ENCODE data around the gene DISP2.

DISP2 gene

DNA sequence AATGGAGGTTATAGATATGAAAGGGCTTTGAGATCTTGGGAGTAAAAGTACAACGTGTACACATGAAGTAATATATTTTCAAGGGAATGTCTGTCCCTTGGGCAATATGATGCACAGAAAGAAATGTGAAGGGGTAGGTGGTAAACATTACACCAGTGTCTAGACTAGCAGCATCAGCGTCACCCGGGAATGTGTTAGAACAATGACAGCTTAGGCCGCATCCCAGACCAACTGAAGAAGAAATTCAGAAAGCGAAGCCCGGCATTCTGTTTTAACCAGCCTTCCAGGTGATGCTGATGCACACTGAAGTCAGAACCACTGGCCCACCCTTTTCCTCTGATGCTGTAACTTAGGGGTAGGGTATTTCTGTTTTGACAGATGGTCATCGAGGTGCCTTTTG is 28.2 kb upstream of the DISP2 start:
- no peak for DNase-seq

DNA sequence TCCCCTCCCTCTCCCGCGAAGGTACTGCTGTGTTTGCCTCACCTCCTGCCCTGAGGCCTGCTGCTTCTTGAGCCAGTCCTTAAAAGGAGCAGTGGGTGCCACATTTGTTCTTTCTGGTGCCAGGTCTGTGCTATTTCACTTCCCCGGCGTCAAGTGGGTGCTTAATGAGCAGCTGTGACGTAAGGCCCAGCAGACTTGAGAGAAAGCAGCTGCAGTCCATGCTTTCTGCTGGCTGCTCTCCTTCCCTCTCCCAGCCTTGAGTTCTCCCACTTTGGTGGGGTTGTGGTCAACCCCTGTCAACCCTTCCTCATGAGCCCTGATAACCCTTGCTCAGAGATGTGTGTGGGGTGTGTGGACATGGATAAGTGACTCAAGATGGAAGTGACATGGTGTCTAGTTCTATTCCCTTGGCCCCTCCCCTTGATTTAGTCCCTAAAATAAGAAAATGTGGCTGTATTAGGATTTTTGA is 27.6 kb upstream of the DISP2 start:
- DNase-seq = no peak

DNA sequence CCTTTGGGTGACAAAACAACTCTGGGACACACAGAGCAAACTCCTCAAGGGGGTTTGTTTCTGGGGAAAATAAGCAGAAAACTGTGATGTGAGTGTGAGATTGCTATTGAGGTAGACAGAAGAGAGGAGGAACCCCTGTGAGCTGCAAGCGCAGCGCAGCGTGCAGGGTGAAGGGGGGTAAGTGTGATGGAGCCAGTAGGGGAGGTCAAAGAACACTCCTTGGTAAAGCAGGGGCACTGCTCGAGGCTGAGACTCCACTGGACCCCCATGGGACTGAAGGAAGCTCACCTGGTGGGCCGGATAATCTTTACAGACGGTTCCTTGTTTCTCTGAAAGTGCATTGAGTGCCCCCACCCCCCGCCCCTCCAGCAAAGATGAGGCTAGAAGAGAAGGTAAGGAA is 27.0 kb upstream of the DISP2 start:
- no peak for DNase-seq

DNA sequence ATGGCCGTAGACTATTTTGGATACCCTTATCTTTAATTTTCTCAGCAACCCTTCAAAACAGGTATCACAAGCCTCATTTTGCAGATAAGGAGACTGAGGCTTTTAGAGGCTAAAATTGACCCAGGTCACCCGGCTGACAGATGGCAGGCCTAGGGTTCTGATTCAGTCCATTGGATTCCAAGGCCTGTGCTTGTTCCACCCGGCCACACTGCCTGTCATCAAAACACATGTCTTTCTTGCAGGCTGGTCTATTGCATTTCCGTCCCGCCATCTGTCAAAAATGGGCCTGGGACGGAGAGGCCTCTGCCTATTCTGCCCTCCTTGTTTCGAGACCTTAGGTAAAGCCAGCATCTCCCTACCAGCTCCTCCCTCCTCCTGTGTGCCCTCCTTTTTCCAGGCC is 26.4 kb upstream of the DISP2 start:
- DNase-seq = no peak

DNA sequence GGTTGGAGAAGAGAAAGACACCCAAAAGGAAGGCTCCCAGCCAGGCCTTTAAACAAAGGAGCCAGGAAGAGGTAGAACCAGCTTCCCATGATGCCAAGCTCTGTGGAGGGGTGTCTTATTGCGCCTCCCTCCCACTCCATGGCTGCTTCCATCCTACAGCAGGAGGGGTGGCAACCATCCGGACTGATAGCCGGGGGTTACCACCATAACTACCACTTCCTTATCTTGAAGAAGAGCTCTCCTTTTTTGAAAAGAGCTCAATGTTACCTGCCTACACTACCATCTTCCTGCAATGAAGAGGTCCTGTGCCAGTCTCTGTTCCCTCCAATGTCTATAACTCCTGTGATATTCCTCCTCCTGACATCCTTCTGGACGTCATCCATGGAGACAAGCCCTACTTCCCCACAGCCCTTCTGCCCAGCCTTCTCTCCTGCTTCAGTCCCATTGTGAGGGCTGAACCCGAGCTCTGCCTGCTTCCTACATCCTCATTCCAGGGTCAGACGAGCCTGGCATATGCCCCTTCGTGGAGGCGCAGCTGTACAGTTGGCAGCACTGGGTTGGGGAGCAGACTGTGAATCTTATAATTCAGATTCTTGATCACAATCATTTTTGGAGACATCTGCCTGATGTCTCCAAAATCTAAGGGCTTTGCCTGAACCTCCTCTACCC is 25.8 kb upstream of the DISP2 start:
- no peak for DNase-seq

DNA sequence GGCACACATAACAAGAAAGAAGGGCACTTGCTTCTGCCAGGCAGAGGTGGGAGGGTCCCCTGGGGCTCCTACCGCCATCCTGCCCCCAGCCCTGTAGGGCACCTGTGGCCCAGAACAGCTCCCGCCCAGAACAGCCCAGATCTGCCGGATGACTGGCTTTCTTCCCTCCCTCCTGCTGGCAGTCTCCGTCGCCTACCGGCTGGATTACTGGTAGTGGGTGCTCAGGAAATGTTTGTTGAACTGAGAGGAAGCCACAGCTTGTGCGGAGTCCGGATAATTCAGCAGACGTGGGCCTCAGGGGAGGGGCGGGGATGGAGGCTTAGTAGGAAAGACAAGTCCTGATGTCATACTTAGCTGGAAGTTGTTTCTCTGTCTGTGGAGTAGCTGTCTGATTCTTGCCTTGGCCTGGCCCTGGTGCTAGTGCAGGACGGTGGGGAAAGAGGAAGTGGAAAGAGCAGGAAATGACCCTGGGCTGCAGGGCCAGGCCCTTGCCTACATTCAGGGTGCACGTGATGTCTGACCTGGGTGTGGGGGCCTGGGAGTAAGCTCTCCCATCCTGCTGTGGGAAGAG is 24.0 kb upstream of the DISP2 start:
- no peak for DNase-seq

DNA sequence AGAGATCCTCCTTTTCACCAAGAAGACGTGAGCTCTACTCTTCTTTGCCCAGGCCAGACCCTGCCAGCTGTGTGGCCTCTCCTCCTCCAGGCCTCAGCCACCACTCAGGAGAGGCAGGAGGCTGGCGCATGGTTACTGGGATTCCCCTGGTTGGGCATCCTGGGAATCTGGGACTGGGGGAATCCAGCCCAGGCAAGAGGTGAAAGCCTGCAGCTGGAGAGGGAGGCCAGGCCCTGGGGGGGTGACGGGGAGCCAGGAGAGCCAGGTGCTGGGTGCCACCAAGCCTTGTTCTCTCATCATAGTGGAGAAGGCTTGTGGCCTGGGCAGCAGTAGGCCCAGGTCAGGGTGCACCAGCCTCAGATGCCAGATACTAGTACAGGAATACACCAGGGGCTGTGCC is 23.5 kb upstream of the DISP2 start:
- no peak for DNase-seq

DNA sequence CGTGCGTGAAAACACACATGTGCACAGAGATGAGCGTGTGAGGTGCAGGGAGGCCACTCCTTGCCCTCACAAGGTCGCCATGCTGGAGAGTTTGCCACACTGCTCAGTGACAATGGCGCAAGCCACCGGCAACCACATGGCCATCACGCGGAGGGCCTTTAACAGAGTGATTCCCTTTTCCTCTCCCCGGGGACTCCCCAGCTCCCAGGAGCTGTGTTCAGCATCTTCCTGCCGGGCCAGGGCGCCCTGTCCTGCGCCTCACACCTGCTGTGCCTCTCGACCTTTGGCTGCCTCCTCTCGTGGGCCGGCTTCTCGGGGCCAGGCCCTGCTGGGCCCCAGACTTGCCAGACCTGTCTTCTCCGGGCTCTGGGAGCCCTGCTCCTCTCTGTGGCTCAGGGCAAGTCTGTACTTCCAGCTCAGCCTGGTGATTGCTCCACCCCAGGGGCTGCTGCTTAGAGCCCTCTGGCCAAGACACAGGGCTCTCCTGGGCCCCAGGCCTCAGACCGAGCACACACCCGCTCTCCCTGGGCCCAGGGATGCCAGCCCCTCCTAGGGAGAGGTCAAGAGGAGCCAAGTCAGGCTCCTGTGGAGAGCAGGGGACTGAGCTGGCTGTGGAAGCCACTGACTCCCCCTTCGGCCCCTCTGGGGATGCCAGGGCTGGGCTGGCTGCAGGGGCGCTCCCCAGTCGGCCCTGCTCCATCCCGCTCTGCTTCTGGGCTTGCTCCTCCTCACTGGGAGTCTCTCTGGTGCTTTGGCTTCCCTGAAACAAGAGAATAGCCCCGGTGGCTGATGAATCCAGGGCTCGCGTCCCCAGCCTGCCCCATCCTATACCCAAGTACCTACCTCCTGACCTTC is 22.9 kb upstream of the DISP2 start:
- no peak for DNase-seq

DNA sequence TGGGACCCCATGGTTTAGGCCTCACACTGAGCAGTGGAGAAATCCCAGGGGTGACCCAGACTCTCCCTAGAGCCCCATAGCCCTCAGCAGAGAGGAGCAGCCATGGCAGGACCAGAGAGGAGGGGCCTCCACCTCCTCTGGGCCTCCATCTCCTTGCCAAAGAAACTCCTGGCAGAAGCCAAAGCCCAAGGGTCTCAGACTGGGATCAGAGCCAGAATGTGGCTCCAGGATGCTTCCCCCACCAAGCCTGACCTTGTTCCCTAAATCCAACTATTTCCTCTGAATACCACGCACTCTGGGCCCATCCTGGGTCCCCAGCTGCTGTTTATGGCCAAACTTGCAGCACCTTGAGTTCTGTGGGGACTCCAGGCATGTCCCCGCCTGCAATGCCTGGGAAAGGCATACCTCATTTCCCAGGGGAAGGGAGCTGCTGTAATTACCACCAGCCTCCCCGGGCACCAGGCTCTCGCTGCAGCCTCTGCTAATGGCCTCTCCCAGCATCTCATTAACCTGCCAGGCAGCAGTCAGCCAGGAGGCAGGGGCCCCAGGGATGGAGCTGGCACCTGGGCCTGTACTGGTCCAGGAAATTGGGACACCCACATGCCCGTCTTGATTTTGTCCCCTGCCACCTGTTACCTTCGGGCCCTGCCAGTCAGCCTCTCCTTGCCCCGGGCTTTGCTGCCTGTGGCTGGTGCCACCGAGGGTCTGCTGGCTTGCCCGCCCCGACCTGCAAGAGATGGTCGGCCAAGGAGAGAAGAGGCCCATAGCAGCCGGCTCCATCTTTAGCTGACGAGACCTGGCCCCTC is 21.9 kb upstream of the DISP2 start:
- DNase-seq = peak; percentile 24

DNA sequence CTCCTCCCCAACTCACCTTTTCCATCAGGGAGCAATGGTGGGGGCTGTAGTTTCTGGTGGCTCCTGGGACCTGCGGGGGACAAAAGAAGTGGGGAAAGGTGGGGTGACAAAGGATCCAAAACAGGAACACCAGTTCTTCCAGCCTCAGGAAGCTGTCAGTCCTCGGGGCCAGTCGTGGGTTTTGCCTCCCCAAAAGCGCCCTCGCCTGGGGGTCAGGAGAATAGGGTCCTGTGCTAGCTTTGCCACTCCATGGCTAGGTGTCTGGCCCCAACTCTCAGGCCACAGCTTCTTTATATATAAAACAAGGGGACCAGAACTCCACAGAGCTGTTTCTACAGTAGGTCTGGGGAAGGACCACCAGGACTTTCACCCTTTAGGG is 21.3 kb upstream of the DISP2 start:
- no peak for DNase-seq

DNA sequence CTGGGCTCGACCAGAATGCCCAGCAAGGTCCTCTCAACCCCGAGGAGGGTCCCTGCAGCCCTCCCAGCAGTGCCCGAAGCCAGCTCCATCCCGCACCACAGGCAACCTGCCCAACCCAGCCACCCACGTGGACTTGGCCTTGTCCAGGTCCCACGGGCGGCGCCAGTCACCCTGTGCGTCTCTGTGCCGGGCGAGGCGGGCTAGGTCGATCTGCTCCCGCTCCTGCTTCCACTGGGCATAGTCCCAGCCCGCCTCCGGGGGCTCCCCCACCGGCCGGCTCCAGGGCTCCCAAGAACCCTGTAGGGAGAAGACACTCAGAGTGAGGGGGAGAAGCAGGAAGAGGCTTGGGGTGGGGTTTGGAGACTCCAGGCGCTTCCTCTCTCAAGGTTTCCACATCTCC is 20.4 kb upstream of the DISP2 start:
- DNase-seq = no peak

DNA sequence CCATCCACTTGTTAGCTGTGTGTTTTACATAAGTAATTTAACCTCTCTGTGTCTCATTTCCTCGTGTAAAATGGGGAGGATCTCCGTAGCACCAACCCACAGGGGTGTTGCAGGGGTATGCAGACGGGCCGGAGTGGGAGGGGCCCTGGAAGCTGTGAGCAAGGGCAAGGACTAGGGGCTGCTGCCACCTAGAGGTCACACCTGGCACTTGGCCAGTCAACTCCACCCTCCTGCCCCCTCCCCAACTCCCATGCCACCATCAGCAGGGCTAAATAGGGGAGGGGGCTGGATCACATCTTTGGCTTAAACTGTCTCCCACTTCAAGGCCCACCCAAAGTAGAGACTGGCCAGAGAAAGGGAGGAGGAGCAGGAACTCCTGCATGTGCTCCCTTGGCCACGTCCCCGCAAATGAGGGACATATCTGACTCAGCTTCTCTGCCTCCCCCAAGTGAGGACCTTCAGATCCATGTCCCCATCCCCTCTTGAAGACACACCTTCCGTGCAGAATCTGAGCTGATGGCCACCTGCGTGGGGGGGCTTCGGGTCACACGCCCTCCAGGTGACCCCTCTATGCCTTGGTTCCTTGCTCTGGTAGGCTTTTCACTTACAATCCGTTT is 19.9 kb upstream of the DISP2 start:
- DNase-seq = peak; percentile 73

DNA sequence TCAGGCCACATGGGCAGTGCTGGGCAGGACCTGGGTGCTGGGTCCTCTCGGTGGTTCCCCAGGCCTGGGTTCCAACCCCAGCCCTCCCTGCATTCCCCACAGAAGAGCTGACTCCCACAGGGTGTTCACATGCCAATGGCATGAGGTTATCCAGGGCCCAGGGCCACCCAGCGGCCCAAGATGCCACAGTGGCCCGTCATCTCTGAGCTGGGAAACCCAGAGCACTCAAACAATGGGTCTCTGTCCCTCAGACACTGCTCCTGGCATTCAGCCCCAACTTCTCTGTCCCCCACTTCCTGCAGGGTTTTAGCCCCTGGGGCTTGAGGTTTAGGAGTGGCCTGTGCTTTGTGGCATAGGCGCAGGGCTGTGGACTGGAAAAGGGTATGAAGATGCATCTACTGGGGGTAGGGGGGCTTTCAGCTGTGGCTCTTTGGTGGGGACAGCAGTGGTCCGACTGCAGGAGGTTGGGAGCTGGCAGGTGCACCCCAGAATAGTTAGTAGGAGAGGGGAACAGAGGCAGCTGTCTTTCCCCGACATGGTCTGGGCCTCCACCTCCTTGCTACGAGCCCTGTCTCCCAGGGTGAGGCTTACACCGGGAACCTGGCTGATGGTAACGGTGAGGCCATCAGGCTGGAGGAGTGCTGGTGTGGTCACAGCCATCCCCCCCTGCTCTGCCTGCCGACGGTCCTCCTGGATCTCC is 18.9 kb upstream of the DISP2 start:
- no peak for DNase-seq

DNA sequence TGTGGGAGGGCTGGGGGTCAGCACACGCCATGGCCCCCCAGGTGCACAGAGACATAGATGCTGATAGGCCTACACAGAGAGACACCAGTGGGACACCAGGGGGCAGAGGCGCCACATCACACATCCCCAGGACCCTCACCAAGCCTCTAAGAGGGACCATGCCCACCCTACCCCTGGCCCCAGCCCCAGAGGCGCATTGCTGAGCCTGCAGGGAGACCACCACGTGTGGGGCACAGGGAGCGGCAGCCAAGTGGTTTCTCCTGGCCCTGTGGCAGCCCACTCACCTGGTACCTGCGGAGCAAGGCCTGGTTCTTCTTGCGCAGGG is 18.4 kb upstream of the DISP2 start:
- DNase-seq = no peak

DNA sequence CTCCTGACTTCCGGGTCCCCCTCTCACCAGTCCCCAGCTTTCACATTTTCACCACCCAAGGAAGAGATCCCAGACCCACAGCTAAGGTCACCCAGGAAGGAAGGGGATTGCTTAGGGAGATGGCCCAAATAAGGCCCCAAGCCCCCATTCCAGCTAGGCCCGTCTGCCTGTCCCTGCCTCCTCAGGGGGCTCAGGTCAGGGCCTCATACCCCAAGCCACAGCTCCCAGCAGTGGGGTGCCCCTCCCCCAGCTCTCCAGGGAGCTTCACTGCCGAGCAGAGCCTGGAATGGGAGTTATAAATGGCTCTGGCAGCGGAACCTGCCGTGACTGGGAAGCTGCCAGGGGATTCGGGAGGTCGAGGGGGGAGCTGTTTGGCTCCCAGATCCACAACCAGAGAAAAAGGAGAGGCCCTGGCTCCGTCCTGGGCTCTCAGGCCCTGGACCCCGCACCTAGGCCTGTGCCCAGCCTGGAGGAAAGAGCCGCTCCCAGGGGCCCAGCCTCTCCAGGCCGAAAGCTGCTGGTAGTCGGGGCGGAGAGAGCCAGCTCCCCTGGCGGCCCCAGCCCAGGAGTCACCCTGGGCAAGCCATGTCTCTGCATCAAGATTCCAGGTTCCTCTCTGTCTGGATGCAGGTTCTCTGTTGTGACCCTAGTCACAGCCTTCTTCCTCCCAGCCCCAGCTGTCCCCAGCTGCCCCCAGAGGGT is 17.8 kb upstream of the DISP2 start:
- no peak for DNase-seq

DNA sequence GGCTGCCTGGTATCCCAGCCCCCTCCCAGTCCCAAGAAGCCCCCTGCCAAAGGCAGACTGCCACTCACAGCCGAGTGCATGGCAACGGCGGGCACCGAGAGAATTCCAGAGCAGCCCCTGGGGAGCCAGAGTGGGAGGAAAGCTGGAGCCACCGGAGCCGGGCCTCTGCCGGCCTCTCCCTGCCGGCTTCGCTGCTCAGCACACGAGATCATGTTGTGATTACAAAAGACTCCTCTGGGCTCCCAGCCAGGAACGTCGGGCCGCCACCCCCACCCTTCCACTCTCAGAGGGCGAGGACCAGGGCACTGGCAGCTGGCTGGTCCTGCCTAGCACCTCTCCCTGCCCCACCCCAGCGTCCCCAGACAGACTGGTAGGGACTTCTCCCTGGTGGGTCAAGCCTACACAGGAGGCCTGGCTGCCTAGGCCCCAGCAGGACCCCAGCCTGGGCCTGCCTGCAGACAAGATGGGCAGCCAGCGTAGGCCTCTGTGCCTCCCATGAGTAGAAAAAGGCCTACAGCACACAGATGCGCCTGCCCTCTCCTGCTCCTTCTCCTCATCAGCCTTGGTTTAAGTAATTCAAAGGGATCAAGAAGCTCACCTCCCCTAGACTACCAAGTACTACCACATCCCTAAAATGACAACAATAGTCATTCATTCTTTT is 17.1 kb upstream of the DISP2 start, which contains the start of gene CCDC9B:
CCDC9B (minus strand) TSS at position 200 of the 661 bp plus-strand sequence; CDS start at position 80, 120 bp downstream.
- DNase-seq = peak; percentile 81

DNA sequence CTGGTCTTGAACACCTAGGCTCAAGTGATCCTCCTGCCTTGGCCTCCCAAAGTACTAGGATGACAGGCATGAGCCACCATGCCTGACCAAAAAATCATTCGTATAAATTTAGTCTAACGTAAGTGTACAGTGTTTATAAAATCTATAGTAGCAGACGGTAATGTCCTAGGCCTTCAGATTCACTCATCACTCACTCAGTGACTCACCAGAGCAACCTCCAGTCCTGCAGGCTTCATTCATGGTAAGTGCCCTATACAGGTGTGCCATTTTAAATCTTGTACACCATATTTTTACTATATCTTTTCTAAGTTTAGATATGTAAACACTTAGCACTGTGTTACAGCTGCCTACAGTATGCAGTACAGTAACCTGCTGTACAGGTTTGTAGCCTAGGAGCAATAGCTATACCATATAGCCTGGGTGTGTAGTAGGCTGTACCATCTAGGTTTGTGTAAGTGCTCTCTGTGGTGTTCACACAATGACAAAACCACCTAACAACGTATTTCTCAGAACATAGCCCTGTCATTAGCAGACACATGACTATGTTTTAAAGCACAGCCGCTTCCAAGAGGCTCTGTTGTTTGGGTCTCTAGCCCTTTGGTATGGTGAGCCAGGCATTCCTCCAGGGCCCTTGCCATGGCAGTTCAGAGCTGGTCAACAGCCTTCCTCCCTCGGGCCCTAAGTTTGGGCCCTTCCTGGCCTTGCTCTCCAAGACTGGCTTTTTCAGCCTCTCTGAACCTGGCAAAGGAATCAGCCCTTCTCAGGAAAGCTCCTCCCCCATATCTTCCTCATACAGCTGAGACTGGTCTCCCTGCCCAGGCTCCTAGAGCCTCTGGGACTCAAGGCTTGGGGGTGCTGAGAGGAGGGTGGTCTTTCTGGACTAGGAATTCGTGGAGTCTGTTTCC is 15.4 kb upstream of the DISP2 start:
- no peak for DNase-seq

DNA sequence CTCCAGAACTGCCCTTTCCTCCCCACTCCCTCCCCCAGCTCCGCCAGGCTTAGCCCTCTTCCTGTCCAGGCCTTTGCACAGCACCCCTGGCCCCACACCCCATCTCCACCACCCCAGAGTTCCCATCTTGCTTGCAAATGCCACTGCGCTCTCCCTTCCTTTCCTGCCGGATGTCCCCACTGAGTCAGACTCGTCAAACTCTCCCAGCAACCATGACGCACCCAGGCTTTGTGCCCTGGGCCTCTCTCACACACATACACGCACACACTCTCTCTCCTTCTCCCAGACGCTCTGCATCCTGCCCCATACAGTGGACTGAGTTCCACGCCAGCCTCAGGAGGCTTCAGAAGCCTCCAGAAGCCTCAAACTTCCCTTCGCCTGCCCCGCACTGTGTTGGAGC is 14.5 kb upstream of the DISP2 start:
- no peak for DNase-seq

DNA sequence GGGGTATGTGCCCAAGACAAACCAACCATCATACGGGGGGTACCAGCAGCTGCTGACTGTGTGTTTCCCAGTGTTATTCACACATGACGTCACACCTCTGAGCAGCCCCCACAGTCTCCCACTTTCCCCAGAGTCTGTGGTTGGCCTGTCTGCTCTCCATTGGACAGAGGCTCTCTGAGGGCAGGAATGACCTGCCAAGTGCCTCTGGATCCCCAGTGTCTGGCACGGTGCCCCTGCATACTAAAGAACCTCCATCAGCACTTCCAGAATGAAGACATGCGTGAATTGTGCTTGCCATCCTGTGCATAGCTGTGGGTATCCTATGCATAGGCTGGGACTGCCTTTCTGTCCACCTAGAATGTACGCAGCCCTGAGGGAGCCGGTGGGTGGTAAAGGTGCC is 13.8 kb upstream of the DISP2 start:
- no peak for DNase-seq

DNA sequence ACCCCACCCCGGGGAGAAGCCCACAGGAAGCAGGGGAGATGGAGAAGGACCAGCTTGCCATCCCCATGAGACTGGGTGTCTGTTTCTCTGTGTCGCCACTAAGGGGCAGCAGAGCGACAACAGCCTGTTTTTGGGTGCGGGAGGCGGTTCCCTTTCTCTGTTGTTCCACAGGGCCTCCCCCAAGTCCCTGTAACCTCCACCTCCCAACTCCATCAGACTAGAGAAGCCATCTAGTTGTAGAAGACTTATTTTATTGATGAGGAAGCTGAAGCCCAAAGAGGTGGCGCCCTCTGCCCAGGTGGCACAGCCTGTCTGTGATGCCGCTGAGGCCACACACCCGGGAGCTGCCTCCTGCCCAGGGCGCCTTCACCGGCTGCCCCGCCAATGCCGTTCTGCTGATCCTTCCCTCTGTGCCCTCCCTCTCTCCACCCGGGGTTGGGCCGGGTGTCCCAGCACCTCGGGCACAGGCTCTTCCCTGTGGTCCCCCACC is 13.3 kb upstream of the DISP2 start:
- peak; percentile 61 for DNase-seq
